ENCODE results near the gene IGF2. TPM values are rescaled to one million over a fixed set of nuclear protein-coding genes. Genes with fewer than 3 reads are reported as not detected.

Gene IGF2
- total RNA-seq = 10 to 100 TPM; 34.6 to 94.1 (median 47.0) TPM
- polyA plus RNA-seq = 66.3 TPM
- long read RNA-seq, donor 1, full-length matches to known transcripts = 9 of 11 reads
- long read RNA-seq, donor 1, partial matches to known transcripts = 1 of 11 reads
- long read RNA-seq, donor 1, other reads (novel, unspliced or antisense) = 1 of 11 reads
- long read RNA-seq, donor 2 = 0 reads
- long read RNA-seq, donor 3, partial matches to known transcripts = 0 of 1 reads
- long read RNA-seq, donor 3, other reads (novel, unspliced or antisense) = 0 of 1 reads
- long read RNA-seq, donor 4 = 0 reads

GRCh38 chr11:2139123-2139521, at the start of gene IGF2:
Gene IGF2 (minus strand): TSS chr11:2139389. CDS start chr11:2135523, 3,866 bp downstream.
- DNase-seq (peak in 2 of 3 donors; percentile 64 to 67), ATAC-seq (no peak)
- Histone ChIP-seq H3K4me3 (ENCODE audit: low read length) (peak within 1 kb of the TSS; percentile 48), H3K4me1 (ENCODE audit: control insufficient read depth, insufficient read depth, low read length) (no peaks in the 10 kb centered on the region), H3K9me3 (ENCODE audit: control insufficient read depth, low read length) (no peaks in the 10 kb centered on the region), H3K27me3 (ENCODE audit: control insufficient read depth, insufficient read depth) (no peaks in the 10 kb centered on the region), H3K27ac (ENCODE audit: low read length) (no peak within 1 kb of the TSS)
- under 1% methylated on average over 60 of the region's 62 CpGs for WGBS
- intact Hi-C loops (cut with DNase I) = loop anchor here in 1 of 4 donors (5.0 kb wide), 1 partner anchor 42 kb away; no protein-coding TSS in a partner anchor

DNA sequence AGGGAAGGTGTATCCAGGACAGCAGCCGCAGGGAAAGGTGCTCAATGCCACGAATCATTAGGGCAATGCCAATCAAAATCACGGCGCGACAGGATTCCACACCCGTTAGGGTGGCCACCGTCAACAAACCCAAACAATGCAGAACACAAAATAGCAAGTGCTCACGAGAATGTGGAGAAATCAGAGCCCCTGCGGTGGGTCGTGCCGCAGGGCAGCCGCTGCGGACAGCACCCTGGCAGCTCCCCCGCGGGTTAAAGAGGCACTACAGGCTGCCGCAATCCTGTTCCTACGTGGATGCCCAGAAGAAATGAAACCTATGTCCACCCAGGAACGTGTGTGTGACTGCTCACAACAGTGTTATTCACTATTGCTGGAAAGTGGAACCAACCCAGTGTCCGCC, 49.6 kb upstream of the IGF2 start:
- Histone ChIP-seq H3K4me3 (ENCODE audit: low read length) (no peak overlapping the region), H3K27me3 (ENCODE audit: control insufficient read depth, insufficient read depth) (no peaks in the 10 kb centered on the region), H3K27ac (ENCODE audit: low read length) (no peak overlapping the region), H3K4me1 (ENCODE audit: control insufficient read depth, insufficient read depth, low read length) (no peaks in the 10 kb centered on the region), H3K9me3 (ENCODE audit: control insufficient read depth, low read length) (no peaks in the 10 kb centered on the region)
- 87% methylated on average over 19 of the region's 19 CpGs for WGBS
- intact Hi-C loops (cut with DNase I) = no loop called here
- ATAC-seq = no peak
- DNase-seq = no peak

DNA sequence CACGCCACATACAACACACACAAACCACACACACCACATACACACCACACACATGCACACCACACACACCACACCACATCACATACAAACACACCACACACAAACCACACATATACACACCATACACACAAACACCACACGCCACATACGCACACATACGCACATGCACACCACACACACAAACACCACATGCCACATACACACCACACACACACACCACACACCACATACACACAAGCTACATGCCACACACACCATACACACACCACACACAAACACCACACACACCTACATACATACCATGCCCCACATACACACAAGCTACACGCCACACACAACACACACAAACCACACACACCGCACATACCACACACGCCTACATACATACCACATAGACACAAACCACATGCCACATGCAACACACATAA, 48.1 kb upstream of the IGF2 start:
- Histone ChIP-seq H3K27me3 (ENCODE audit: control insufficient read depth, insufficient read depth) (no peaks in the 10 kb centered on the region), H3K27ac (ENCODE audit: low read length) (no peak overlapping the region), H3K4me1 (ENCODE audit: control insufficient read depth, insufficient read depth, low read length) (no peaks in the 10 kb centered on the region), H3K9me3 (ENCODE audit: control insufficient read depth, low read length) (no peaks in the 10 kb centered on the region), H3K4me3 (ENCODE audit: low read length) (no peak overlapping the region)
- intact Hi-C loops (cut with DNase I) = no loop called here
- 92% methylated on average over 7 of the region's 7 CpGs for WGBS
- DNase-seq (no peak), ATAC-seq (no peak)

DNA sequence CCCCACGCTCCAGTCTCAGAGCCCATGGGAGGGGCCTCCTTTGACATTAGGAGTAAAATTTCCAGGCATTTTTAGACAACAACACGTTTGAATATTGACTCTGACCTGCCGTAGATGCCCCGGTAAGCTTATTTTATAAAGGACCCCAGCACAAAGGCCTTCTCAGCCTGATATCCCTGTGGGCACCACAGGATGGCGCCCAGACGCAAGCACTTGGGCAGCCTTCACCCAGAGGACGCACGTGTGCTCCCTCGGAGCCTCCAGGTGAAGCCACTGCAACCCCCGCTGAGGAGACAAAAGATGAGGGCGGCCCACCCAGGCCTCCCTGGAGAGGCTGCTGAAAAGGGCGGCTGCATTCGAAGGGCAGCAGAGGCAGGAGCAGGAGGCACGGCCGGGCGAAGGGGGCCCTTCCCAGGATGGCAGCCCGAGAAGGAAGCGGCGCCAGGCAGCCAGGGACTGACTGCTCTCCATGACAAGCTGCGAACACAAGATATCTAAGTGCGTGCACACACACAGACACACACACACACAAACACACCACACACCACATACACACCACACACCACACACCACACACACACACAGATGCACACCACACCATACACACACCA, 47.6 kb upstream of the IGF2 start:
- intact Hi-C loops (cut with DNase I) = no loop called here

GRCh38 chr11:2185324-2186085, 46.3 kb upstream of the IGF2 start:
- no peaks in the 10 kb centered on the region for H3K27me3 ChIP-seq (ENCODE audit: control insufficient read depth, insufficient read depth)
- no peak for ATAC-seq

More for the DNA sequence above, 47.6 kb upstream of the IGF2 start:
- Histone ChIP-seq H3K4me3 (ENCODE audit: low read length) (no peak overlapping the region), H3K27ac (ENCODE audit: low read length) (no peak overlapping the region), H3K9me3 (ENCODE audit: control insufficient read depth, low read length) (no peaks in the 10 kb centered on the region), H3K4me1 (ENCODE audit: control insufficient read depth, insufficient read depth, low read length) (no peaks in the 10 kb centered on the region), H3K27me3 (ENCODE audit: control insufficient read depth, insufficient read depth) (no peaks in the 10 kb centered on the region)
- WGBS = 22% methylated on average over 21 of the region's 21 CpGs
- DNase-seq (no peak), ATAC-seq (peak; percentile 17 to 28)

GRCh38 chr11:2182692-2183474, 43.7 kb upstream of the IGF2 start:
- Histone ChIP-seq H3K27ac (ENCODE audit: low read length) (no peak overlapping the region), H3K27me3 (ENCODE audit: control insufficient read depth, insufficient read depth) (no peaks in the 10 kb centered on the region), H3K9me3 (ENCODE audit: control insufficient read depth, low read length) (no peaks in the 10 kb centered on the region), H3K4me1 (ENCODE audit: control insufficient read depth, insufficient read depth, low read length) (no peaks in the 10 kb centered on the region), H3K4me3 (ENCODE audit: low read length) (no peak overlapping the region)
- DNase-seq = no peak
- 81% methylated on average over 20 of the region's 20 CpGs for WGBS
- ATAC-seq = no peak
- intact Hi-C loops (cut with DNase I) = no loop called here

More at GRCh38 chr11:2185324-2186085, 46.3 kb upstream of the IGF2 start:
- Histone ChIP-seq H3K27ac (ENCODE audit: low read length) (no peak overlapping the region), H3K4me3 (ENCODE audit: low read length) (no peak overlapping the region), H3K9me3 (ENCODE audit: control insufficient read depth, low read length) (no peaks in the 10 kb centered on the region), H3K4me1 (ENCODE audit: control insufficient read depth, insufficient read depth, low read length) (no peaks in the 10 kb centered on the region)
- DNase-seq = no peak
- WGBS = 64% methylated on average over 23 of the region's 23 CpGs
- intact Hi-C loops (cut with DNase I) = no loop called here

DNA sequence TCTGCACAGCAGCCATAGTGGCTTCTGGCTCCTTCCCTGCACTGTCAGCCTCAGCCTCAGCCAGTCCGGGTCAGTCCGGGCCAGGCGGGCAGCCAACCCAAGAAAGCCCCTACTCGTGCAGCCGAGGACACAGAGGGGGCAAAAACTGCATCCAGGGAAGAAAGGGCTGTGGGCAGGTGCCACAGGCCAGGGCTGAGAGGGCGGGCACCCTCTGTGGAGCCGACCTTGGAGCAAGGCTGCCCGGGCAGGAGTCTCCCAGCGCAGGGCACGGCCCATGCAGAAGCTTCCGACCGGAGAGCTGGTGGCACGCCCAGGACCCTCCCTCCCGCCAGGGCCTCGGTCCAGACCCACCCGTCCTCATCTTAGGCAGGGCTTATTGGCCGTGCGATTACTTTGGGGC, 42.9 kb upstream of the IGF2 start:
- DNase-seq = no peak
- intact Hi-C loops (cut with DNase I) = no loop called here
- ATAC-seq = no peak
- WGBS = 79% methylated on average over 18 of the region's 18 CpGs
- H3K27ac ChIP-seq (ENCODE audit: low read length) = no peak overlapping the region
- no peak overlapping the region for H3K4me3 ChIP-seq (ENCODE audit: low read length)
- no peaks in the 10 kb centered on the region for H3K4me1 ChIP-seq (ENCODE audit: control insufficient read depth, insufficient read depth, low read length)
- no peaks in the 10 kb centered on the region for H3K27me3 ChIP-seq (ENCODE audit: control insufficient read depth, insufficient read depth)
- no peaks in the 10 kb centered on the region for H3K9me3 ChIP-seq (ENCODE audit: control insufficient read depth, low read length)

GRCh38 chr11:2180789-2181370, 41.7 kb upstream of the IGF2 start:
- no peak overlapping the region for H3K4me3 ChIP-seq (ENCODE audit: low read length)
- H3K27ac ChIP-seq (ENCODE audit: low read length) = no peak overlapping the region
- no peaks in the 10 kb centered on the region for H3K4me1 ChIP-seq (ENCODE audit: control insufficient read depth, insufficient read depth, low read length)
- H3K27me3 ChIP-seq (ENCODE audit: control insufficient read depth, insufficient read depth) = no peaks in the 10 kb centered on the region
- ATAC-seq = no peak
- DNase-seq = no peak
- intact Hi-C loops (cut with DNase I) = no loop called here
- WGBS = 75% methylated on average over 11 of the region's 11 CpGs
- H3K9me3 ChIP-seq (ENCODE audit: control insufficient read depth, low read length) = no peaks in the 10 kb centered on the region

- no peaks in the 10 kb centered on the region for H3K27me3 ChIP-seq (ENCODE audit: control insufficient read depth, insufficient read depth)
- 77% methylated on average over 15 of the region's 15 CpGs for WGBS
- H3K27ac ChIP-seq (ENCODE audit: low read length) = no peak overlapping the region
- H3K4me1 ChIP-seq (ENCODE audit: control insufficient read depth, insufficient read depth, low read length) = no peaks in the 10 kb centered on the region
- no peak for DNase-seq
- no peak overlapping the region for H3K4me3 ChIP-seq (ENCODE audit: low read length)
- no peaks in the 10 kb centered on the region for H3K9me3 ChIP-seq (ENCODE audit: control insufficient read depth, low read length)
- intact Hi-C loops (cut with DNase I) = no loop called here
- ATAC-seq = no peak
These were observed 41.2 kb upstream of the IGF2 start for GRCh38 chr11:2180347-2180746.

DNA sequence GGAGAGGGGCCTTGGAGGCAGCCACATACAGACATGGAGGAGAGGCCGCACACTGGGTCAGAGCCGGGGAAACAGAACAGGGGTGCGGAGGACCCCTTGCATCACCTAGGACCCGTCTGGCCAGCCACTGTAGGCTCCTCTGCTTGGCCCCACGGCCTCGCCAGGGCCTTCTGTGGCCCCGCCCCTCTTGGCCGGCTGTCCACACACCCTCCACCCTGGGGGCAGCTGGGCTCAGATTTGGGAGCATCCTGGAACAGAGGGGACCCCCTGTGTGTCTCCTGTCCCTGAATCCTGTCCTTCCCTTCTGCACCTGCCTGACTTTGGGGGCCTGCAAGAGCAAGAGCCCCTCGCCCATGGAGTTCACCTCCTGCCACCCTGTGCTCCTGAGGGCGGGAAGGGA, 40.3 kb upstream of the IGF2 start:
- H3K4me1 ChIP-seq (ENCODE audit: control insufficient read depth, insufficient read depth, low read length) = no peaks in the 10 kb centered on the region
- no peak overlapping the region for H3K4me3 ChIP-seq (ENCODE audit: low read length)
- no peaks in the 10 kb centered on the region for H3K9me3 ChIP-seq (ENCODE audit: control insufficient read depth, low read length)
- ATAC-seq (no peak), DNase-seq (no peak)
- no peak overlapping the region for H3K27ac ChIP-seq (ENCODE audit: low read length)
- intact Hi-C loops (cut with DNase I) = no loop called here
- no peaks in the 10 kb centered on the region for H3K27me3 ChIP-seq (ENCODE audit: control insufficient read depth, insufficient read depth)
- WGBS = 89% methylated on average over 10 of the region's 10 CpGs
